ENCODE measurements around the gene PEX14.

The PEX14 gene

DNA sequence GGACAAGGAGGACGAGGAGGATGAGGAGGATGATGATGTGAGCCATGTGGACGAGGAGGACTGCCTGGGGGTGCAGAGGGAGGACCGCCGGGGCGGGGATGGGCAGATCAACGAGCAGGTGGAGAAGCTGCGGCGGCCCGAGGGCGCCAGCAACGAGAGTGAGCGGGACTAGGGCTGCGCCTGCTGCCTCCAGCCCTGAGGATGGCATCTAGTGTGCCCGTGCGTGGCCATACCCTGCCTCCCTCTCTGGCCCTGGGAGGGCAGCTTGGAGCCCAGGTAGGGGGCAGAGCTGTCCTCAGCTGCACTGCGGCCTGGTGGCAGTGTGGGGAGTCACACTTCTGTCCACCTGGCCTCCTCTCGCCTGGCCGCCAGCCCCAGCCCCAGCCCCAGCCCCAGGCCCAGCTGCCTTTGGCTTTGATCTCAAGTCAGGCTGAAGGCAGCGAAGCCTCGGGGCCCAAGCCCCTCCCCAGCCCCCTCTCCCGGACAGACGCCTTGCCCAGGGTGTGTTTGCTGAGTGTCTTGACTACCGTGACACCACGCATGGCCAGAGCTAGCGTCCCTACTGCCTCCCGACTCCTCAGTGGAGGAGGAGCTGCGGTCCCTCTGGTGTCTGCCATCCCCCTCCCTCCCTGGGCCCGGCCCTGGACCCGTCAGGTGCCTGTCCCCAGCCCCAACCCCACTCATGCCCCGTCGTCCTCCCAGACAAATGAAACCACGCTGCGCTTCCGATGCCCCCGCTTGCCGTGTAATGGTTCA lies 155.2 kb downstream of the PEX14 start:
- TF ChIP-seq TCF12 (IDR thresholded peaks at IDR 0.05; ENCODE audit: low read depth): no peak
- TF ChIP-seq, protein P1, sequence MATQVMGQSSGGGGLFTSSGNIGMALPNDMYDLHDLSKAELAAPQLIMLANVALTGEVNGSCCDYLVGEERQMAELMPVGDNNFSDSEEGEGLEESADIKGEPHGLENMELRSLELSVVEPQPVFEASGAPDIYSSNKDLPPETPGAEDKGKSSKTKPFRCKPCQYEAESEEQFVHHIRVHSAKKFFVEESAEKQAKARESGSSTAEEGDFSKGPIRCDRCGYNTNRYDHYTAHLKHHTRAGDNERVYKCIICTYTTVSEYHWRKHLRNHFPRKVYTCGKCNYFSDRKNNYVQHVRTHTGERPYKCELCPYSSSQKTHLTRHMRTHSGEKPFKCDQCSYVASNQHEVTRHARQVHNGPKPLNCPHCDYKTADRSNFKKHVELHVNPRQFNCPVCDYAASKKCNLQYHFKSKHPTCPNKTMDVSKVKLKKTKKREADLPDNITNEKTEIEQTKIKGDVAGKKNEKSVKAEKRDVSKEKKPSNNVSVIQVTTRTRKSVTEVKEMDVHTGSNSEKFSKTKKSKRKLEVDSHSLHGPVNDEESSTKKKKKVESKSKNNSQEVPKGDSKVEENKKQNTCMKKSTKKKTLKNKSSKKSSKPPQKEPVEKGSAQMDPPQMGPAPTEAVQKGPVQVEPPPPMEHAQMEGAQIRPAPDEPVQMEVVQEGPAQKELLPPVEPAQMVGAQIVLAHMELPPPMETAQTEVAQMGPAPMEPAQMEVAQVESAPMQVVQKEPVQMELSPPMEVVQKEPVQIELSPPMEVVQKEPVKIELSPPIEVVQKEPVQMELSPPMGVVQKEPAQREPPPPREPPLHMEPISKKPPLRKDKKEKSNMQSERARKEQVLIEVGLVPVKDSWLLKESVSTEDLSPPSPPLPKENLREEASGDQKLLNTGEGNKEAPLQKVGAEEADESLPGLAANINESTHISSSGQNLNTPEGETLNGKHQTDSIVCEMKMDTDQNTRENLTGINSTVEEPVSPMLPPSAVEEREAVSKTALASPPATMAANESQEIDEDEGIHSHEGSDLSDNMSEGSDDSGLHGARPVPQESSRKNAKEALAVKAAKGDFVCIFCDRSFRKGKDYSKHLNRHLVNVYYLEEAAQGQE (IDR thresholded peaks at IDR 0.05; ENCODE audit: low read depth): no peak
- no peak for TF ChIP-seq EGR1 (IDR thresholded peaks at IDR 0.05)
- TF ChIP-seq FOXM1 (IDR thresholded peaks at IDR 0.05; ENCODE audit: borderline replicate concordance, low read depth): no peak
- no peak for TF ChIP-seq ZBTB7A (IDR thresholded peaks at IDR 0.05; ENCODE audit: low read depth)
- TF ChIP-seq, protein P2, sequence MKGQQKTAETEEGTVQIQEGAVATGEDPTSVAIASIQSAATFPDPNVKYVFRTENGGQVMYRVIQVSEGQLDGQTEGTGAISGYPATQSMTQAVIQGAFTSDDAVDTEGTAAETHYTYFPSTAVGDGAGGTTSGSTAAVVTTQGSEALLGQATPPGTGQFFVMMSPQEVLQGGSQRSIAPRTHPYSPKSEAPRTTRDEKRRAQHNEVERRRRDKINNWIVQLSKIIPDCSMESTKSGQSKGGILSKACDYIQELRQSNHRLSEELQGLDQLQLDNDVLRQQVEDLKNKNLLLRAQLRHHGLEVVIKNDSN (IDR thresholded peaks at IDR 0.05): no peak
- no peak for TF ChIP-seq EP300 (IDR thresholded peaks at IDR 0.05; ENCODE audit: borderline replicate concordance)
- no peak for TF ChIP-seq CEBPB (IDR thresholded peaks at IDR 0.05)
- TF ChIP-seq YY1 (IDR thresholded peaks at IDR 0.05; ENCODE audit: low read depth): no peak
- TF ChIP-seq NFIC (IDR thresholded peaks at IDR 0.05): no peak
- TF ChIP-seq CREB1 (IDR thresholded peaks at IDR 0.05; ENCODE audit: low read depth): no peak

DNA sequence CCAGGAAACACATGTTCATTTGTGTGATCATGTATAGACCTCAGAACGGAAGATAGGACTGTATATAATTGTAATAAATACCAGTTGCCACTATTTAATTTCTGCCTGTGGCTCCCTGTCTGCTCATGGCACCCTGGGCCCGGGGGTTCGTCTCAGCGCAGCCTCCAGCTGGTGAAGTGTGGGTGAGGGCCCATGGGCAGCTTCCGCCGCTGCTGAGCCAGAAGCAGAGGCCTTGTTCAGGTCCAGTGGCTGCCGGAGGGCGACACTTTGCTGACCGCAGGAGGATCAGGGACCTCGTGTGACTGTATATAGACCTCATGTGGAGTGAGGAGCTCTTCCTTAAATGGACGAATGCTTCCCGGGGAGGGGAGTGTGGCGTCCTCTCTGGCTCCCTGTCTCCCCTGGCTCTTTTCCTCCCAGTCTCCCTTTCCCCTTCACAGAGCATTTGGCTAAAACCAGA lies 155.9 kb downstream of the PEX14 start:
- TF ChIP-seq CEBPB (IDR thresholded peaks at IDR 0.05): no peak
- TF ChIP-seq EGR1 (IDR thresholded peaks at IDR 0.05): no peak
- no peak for TF ChIP-seq NFIC (IDR thresholded peaks at IDR 0.05)
- TF ChIP-seq FOXM1 (IDR thresholded peaks at IDR 0.05; ENCODE audit: borderline replicate concordance, low read depth): no peak
- TF ChIP-seq YY1 (IDR thresholded peaks at IDR 0.05; ENCODE audit: low read depth): no peak
- TF ChIP-seq TEAD4 (IDR thresholded peaks at IDR 0.05): no peak
- TF ChIP-seq, protein P1 (IDR thresholded peaks at IDR 0.05; ENCODE audit: low read depth): no peak
- TF ChIP-seq, protein P3, sequence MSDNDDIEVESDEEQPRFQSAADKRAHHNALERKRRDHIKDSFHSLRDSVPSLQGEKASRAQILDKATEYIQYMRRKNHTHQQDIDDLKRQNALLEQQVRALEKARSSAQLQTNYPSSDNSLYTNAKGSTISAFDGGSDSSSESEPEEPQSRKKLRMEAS (IDR thresholded peaks at IDR 0.05): no peak
- no peak for TF ChIP-seq TCF12 (IDR thresholded peaks at IDR 0.05; ENCODE audit: low read depth)
- no peak for TF ChIP-seq RAD21 (IDR thresholded peaks at IDR 0.05; ENCODE audit: low read depth)
- no peak for TF ChIP-seq TAF1 (IDR thresholded peaks at IDR 0.05; ENCODE audit: low read depth)
- TF ChIP-seq ZBTB7A (IDR thresholded peaks at IDR 0.05; ENCODE audit: low read depth): no peak
- TF ChIP-seq EP300 (IDR thresholded peaks at IDR 0.05; ENCODE audit: borderline replicate concordance): no peak
- TF ChIP-seq, protein P2 (IDR thresholded peaks at IDR 0.05): no peak
- TF ChIP-seq CREB1 (IDR thresholded peaks at IDR 0.05; ENCODE audit: low read depth): no peak

DNA sequence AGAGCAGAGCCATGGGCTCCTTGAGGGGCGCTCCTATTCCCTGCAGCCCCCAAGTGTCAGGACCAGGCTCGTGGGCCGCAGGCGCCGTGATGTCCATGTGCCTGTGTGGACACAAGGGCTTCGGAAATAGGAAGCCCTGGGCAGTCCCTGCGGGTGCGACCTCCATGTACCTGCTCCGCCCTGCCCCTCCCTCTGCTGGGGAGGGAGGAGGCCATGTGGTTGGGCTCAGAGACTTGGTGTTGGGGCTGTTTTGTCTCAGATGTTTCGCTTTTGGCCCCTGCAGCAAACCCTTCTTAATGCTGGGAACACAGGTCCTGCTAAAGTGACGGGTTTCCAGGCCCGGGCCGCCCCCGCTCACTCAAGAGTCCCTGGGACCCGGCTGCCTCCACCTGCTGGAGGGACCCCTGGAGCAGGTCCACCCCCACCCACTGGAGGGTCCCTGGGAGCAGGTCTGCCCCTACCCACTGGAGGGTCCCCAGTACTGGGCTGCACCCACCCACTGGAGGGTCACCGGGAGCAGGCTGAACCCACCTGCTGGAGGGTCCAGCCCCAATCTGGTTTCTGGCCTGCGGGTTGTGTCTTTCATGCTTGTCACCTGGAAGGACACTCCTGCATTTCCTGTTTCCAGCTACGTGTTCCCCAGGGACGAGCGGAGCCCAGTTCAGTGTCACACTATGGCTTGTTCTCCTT lies 156.5 kb downstream of the PEX14 start:
- TF ChIP-seq, protein P3 (IDR thresholded peaks at IDR 0.05): no peak

DNA sequence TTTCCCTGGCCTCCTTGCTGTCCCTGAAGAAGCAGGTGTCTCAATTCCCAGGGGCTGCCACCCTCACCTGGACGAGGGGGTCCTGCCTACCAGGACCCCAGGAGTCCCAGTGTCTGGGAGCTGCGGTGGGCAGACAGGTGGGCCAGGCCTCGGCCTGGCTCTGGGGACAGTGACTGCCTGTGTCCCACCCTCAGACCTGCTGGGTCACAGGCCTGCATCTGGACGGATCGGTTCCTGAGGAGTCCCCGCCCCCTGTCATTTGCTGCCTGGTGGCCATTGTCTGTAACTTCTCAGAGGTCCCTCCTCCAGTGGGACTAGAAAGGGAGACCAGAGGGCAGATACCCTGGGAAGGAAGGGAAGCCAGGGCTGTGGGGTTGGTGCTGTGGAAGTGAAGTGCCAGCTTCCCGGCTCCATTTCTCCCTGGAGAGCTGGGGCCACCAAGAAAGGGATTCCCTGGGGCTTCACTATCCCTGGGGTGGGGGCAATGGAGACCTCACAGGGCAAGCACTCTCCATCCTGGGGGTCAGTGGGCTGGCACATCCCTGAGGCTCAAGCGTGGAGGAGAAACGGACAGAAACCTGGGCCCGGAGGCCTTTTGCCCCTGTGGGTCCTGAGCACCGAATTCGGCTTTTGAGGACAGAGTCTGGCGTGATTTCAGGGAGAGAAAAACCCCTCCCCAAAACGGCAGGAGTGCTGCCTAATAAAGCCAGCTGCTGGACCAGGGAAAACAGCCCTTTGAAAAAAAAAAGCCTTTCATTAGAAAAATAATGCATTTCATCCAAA lies 157.3 kb downstream of the PEX14 start:
- TF ChIP-seq CREB1 (IDR thresholded peaks at IDR 0.05; ENCODE audit: low read depth): no peak
- TF ChIP-seq, protein P3 (IDR thresholded peaks at IDR 0.05): no peak
- TF ChIP-seq, protein P2 (IDR thresholded peaks at IDR 0.05): no peak
- no peak for TF ChIP-seq TEAD4 (IDR thresholded peaks at IDR 0.05)
- TF ChIP-seq CEBPB (IDR thresholded peaks at IDR 0.05): no peak
- no peak for TF ChIP-seq FOXM1 (IDR thresholded peaks at IDR 0.05; ENCODE audit: borderline replicate concordance, low read depth)

DNA sequence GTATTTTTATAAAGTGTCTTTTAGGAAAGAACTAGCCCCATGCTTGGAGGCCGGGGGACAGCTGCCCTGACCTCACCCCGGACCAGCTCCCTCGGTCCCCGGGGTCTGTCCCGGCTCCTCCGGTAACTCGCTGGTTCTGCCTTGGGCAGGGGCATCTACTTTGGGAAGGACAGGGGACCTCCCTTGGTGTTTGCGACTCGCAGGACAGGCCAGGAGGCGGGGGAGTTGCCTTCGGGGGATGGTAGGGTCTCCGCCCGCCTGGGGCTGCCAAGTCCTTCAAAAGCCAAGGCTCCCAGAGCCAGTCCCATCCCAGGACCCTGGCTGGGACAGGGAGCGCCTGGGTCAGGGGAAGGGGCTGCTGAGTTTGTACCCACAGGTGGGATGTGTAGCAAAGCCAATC lies 157.9 kb downstream of the PEX14 start:
- TF ChIP-seq, protein P2 (IDR thresholded peaks at IDR 0.05): no peak
- TF ChIP-seq CREB1 (IDR thresholded peaks at IDR 0.05; ENCODE audit: low read depth) (no peak), CEBPB (IDR thresholded peaks at IDR 0.05) (no peak), TAF1 (IDR thresholded peaks at IDR 0.05; ENCODE audit: low read depth) (no peak), NFIC (IDR thresholded peaks at IDR 0.05) (no peak), TEAD4 (IDR thresholded peaks at IDR 0.05) (no peak), RAD21 (IDR thresholded peaks at IDR 0.05; ENCODE audit: low read depth) (no peak), ZBTB7A (IDR thresholded peaks at IDR 0.05; ENCODE audit: low read depth) (no peak)
- TF ChIP-seq, protein P1 (IDR thresholded peaks at IDR 0.05; ENCODE audit: low read depth): no peak
- TF ChIP-seq, protein P3 (IDR thresholded peaks at IDR 0.05): no peak

Measured in Ishikawa (cell line).